Cardiac septum (tissue), 1 donor: Measurements from ENCODE around the gene LNPK. TPM values are rescaled to one million over a fixed set of nuclear protein-coding genes. Genes with fewer than 3 reads are reported as not detected.
"Not testable (repeated sequence)": the region's sequence is repeated elsewhere in the genome, so short reads cannot be mapped to it uniquely, and the experiment has no call there.

Experiments used
- DNase-seq: peaks from one replicate; pipeline ENCODE4 v3.0.0-alpha.2; 2020; ENCODE audit warnings: low spot score
- intact Hi-C: fragments of 100-400 bp; cut with DNase I; formaldehyde crosslinking; loops from one replicate; pipeline ENCODE4 v1.14.0; 2022
- total RNA-seq: library from RNA; stranded (reverse); fragmentation: NEBNext Ultra II Directional; extraction: Animal tissue kit (Norgen Biotek cat#: 25700); gene quantifications from one replicate; pipeline ENCODE4 v1.2.1, GENCODE V29; 2021
- donor health status: DM: no; HTN: no; CAD: no.

The LNPK gene
- total RNA-seq, 1 donor from 2014 or later: 44.0 TPM

- intact Hi-C loops: no loop called here
- DNase-seq: no peak
These were observed 17.2 kb downstream of the LNPK start for GRCh38 chr2:175984846-175985245.

- intact Hi-C loops: no loop called here
- no peak for DNase-seq
These were observed 20.5 kb downstream of the LNPK start for GRCh38 chr2:175981551-175981950.

- DNase-seq: no peak
- intact Hi-C loops: no loop called here
These were observed 25.5 kb downstream of the LNPK start for GRCh38 chr2:175976391-175977157.

GRCh38 chr2:175973373-175973772 lies 28.7 kb downstream of the LNPK start:
- no peak for DNase-seq
- intact Hi-C loops: no loop called here

- intact Hi-C loops: no loop called here
- no peak for DNase-seq
These were observed 35.2 kb downstream of the LNPK start for GRCh38 chr2:175966839-175967238.

GRCh38 chr2:175965773-175966172 lies 36.3 kb downstream of the LNPK start:
- DNase-seq: no peak
- intact Hi-C loops: no loop called here

- intact Hi-C loops: no loop called here
- no peak for DNase-seq
These were observed 37.9 kb downstream of the LNPK start for GRCh38 chr2:175964195-175964594.

- intact Hi-C loops: not testable (repeated sequence)
These were observed 38.9 kb downstream of the LNPK start for GRCh38 chr2:175963171-175963570.

GRCh38 chr2:175957845-175958244 lies 44.2 kb downstream of the LNPK start:
- no peak for DNase-seq
- intact Hi-C loops: no loop called here

More at GRCh38 chr2:175963171-175963570, 38.9 kb downstream of the LNPK start:
- not testable (repeated sequence) for DNase-seq

GRCh38 chr2:175955136-175955535 lies 46.9 kb downstream of the LNPK start:
- DNase-seq: no peak

GRCh38 chr2:175950512-175950911 lies 51.6 kb downstream of the LNPK start:
- intact Hi-C loops: no loop called here
- no peak for DNase-seq

More at GRCh38 chr2:175955136-175955535, 46.9 kb downstream of the LNPK start:
- intact Hi-C loops: no loop called here

GRCh38 chr2:175948191-175948590 lies 53.9 kb downstream of the LNPK start:
- no peak for DNase-seq
- intact Hi-C loops: no loop called here

GRCh38 chr2:175947073-175947472 lies 55.0 kb downstream of the LNPK start:
- intact Hi-C loops: no loop called here
- DNase-seq: no peak

- intact Hi-C loops: no loop called here
- no peak for DNase-seq
These were observed 60.4 kb downstream of the LNPK start for GRCh38 chr2:175941699-175942098.

- intact Hi-C loops: no loop called here
- DNase-seq: no peak
These were observed 64.9 kb downstream of the LNPK start for GRCh38 chr2:175937216-175937615.

GRCh38 chr2:175935289-175936181 lies 66.5 kb downstream of the LNPK start:
- no peak for DNase-seq
- intact Hi-C loops: no loop called here

GRCh38 chr2:175932675-175933074 lies 69.4 kb downstream of the LNPK start:
- DNase-seq: no peak
- intact Hi-C loops: no loop called here

GRCh38 chr2:175931805-175932204 lies 70.3 kb downstream of the LNPK start:
- DNase-seq: no peak
- intact Hi-C loops: no loop called here

- intact Hi-C loops: no loop called here
- DNase-seq: no peak
These were observed 71.6 kb downstream of the LNPK start for GRCh38 chr2:175930504-175930903.

- intact Hi-C loops: no loop called here
- no peak for DNase-seq
These were observed 72.2 kb downstream of the LNPK start for GRCh38 chr2:175929850-175930249.

- no peak for DNase-seq
- intact Hi-C loops: no loop called here
These were observed 75.8 kb downstream of the LNPK start for GRCh38 chr2:175926272-175926671.
